ENCODE data around the gene TRPM7. TPM values are rescaled to one million over a fixed set of nuclear protein-coding genes. Genes with fewer than 3 reads are reported as not detected.
"Not testable (repeated sequence)": the region's sequence is repeated elsewhere in the genome, so short reads cannot be mapped to it uniquely, and the experiment has no call there.

Gene TRPM7
- total RNA-seq, 1 donor from 2014 or later, result 53.3 TPM

DNA sequence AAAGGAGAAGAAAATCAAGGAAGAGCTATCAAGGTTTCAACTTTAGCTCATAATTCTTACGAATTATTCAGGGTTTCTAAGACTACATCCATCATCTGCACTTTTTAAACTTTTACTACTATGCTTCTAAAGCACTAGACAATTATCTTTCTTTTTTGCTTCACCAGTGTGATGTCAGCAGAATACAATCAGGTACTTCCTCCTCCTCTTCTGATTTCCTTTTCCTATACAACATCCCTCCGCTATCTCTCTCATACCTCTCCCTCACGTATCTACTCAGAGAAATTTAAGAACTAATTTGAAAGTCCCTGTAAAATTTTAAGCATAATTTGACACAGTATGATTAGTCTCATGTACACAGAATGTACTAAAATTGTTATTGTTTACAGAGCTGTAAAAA, 92.8 kb downstream of the TRPM7 start:
- no peak overlapping the region for H3K4me3 ChIP-seq
- no peaks in the 10 kb centered on the region for H3K9me3 ChIP-seq
- DNase-seq (ENCODE audit: extremely low spot score in 2 of 2), result no peak
- H3K4me1 ChIP-seq, result no peaks in the 10 kb centered on the region
- H3K27ac ChIP-seq, result no peak overlapping the region
- intact Hi-C loops (cut with DNase I), result no loop called here
- H3K36me3 ChIP-seq, result peaks cover 0 to 80% of the 10 kb centered on the region in 2 donors
- TF ChIP-seq, protein P1, sequence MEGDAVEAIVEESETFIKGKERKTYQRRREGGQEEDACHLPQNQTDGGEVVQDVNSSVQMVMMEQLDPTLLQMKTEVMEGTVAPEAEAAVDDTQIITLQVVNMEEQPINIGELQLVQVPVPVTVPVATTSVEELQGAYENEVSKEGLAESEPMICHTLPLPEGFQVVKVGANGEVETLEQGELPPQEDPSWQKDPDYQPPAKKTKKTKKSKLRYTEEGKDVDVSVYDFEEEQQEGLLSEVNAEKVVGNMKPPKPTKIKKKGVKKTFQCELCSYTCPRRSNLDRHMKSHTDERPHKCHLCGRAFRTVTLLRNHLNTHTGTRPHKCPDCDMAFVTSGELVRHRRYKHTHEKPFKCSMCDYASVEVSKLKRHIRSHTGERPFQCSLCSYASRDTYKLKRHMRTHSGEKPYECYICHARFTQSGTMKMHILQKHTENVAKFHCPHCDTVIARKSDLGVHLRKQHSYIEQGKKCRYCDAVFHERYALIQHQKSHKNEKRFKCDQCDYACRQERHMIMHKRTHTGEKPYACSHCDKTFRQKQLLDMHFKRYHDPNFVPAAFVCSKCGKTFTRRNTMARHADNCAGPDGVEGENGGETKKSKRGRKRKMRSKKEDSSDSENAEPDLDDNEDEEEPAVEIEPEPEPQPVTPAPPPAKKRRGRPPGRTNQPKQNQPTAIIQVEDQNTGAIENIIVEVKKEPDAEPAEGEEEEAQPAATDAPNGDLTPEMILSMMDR (IDR thresholded peaks at IDR 0.05), result no peak
- TF ChIP-seq POLR2AphosphoS5 (IDR thresholded peaks at IDR 0.05; ENCODE audit: insufficient read depth in 1 of 2, low read depth in 1 of 2) (no peak), POLR2A (IDR thresholded peaks at IDR 0.05) (no peak)
- no peaks in the 10 kb centered on the region for H3K27me3 ChIP-seq

DNA sequence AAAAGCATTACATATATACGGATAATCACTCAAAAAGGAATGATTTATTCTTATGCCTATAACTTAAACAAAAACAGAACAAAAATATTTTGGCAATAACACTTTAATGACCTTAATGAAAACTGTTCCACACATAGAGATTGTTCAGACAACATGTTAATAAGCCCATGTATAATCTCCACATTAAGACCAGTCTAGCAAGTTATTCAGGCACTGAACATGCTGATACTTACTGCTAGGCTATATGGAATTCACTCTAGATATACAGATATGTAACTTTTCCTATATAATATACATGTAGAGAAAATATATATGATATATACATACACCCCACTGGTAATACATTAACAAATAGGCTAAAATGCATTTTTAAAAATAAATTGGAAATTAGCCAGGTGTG, 96.3 kb downstream of the TRPM7 start:
- DNase-seq (ENCODE audit: extremely low spot score in 2 of 2), result no peak
- H3K36me3 ChIP-seq, result peaks cover 0 to 74% of the 10 kb centered on the region in 2 donors
- intact Hi-C loops (cut with DNase I), result no loop called here
- no peaks in the 10 kb centered on the region for H3K9me3 ChIP-seq
- H3K4me1 ChIP-seq, result no peaks in the 10 kb centered on the region
- H3K4me3 ChIP-seq, result no peak overlapping the region
- H3K27me3 ChIP-seq, result no peaks in the 10 kb centered on the region
- TF ChIP-seq POLR2A (IDR thresholded peaks at IDR 0.05) (no peak), POLR2AphosphoS5 (IDR thresholded peaks at IDR 0.05; ENCODE audit: insufficient read depth in 1 of 2, low read depth in 1 of 2) (no peak)
- TF ChIP-seq, protein P1 (IDR thresholded peaks at IDR 0.05), result no peak
- H3K27ac ChIP-seq, result no peak overlapping the region

DNA sequence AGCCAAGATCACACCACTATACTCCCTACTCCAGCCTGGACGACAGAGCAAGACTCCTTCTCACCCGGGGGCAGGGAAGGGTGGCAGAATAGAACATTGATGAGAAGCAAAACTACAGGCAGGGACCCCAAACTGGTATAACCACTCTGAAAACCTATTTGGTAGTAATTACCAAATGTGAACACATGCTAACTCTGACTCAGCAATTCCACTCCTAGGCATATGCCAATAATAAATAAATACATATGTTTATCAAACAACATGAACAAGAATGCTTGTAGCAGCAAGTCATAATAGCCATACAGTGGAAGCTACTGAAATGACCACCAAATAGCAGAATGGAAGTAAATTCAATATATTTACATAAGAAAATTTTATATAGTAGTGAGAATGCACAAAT, 109.1 kb downstream of the TRPM7 start:
- Histone ChIP-seq H3K36me3 (peaks cover 0 to 64% of the 10 kb centered on the region in 2 donors), H3K4me1 (no peaks in the 10 kb centered on the region), H3K9me3 (no peaks in the 10 kb centered on the region), H3K4me3 (no peak overlapping the region), H3K27me3 (no peaks in the 10 kb centered on the region), H3K27ac (no peak overlapping the region)
- DNase-seq (ENCODE audit: extremely low spot score in 2 of 2), result no peak
- intact Hi-C loops (cut with DNase I), result no loop called here
- TF ChIP-seq, protein P1 (IDR thresholded peaks at IDR 0.05), result no peak
- TF ChIP-seq POLR2AphosphoS5 (IDR thresholded peaks at IDR 0.05; ENCODE audit: insufficient read depth in 1 of 2, low read depth in 1 of 2) (no peak), POLR2A (IDR thresholded peaks at IDR 0.05) (no peak)

DNA sequence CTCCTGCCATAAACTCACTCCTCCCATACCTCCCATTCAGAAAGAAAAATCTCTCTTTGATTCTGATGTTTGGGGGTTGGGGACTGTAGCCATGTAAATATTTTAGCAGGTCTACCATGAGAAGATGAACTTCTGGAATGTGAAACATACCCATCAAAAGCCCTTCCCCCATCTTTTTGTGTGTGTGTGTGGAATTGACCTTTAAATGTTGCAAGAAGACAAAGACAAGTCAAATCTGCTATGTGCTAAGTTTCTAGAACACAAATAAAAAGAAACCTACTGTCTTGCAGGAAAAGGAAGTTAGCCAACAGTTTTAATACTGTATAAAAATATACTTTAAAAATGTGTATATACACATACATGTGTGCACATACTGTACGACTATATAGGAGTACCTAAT, 110.4 kb downstream of the TRPM7 start:
- peaks cover 0 to 60% of the 10 kb centered on the region in 2 donors for H3K36me3 ChIP-seq
- no peak overlapping the region for H3K4me3 ChIP-seq
- no peak for DNase-seq (ENCODE audit: extremely low spot score in 2 of 2)
- H3K9me3 ChIP-seq, result no peaks in the 10 kb centered on the region
- H3K27me3 ChIP-seq, result no peaks in the 10 kb centered on the region
- TF ChIP-seq, protein P1 (IDR thresholded peaks at IDR 0.05), result no peak
- no peak for TF ChIP-seq POLR2AphosphoS5 (IDR thresholded peaks at IDR 0.05; ENCODE audit: insufficient read depth in 1 of 2, low read depth in 1 of 2)
- TF ChIP-seq POLR2A (IDR thresholded peaks at IDR 0.05), result no peak
- intact Hi-C loops (cut with DNase I), result no loop called here
- H3K4me1 ChIP-seq, result no peaks in the 10 kb centered on the region
- no peak overlapping the region for H3K27ac ChIP-seq

DNA sequence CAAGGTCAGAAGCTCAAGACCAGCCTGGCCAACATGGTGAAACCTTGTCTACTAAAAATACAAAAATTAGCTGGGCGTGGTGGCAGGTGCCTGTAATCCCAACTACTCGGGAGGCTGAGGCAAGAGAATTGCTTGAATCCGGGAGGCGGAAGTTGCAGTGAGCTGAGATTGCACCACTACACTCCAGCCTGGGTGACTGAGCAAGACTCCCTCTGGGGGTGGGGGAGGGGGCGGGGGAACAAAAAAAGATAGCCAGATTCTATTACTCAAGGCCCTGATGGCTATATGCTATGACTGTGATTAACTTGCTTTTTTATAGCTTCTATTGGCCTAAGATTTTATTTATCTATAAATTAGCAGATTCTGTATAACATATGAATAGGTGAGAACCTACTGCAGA, 112.8 kb downstream of the TRPM7 start:
- H3K27ac ChIP-seq; H3K9me3 ChIP-seq; H3K4me3 ChIP-seq; H3K27me3 ChIP-seq; H3K4me1 ChIP-seq; DNase-seq (ENCODE audit: extremely low spot score in 2 of 2); intact Hi-C loops (cut with DNase I): not testable (repeated sequence)
- H3K36me3 ChIP-seq, result peaks cover 0 to 64% of the 10 kb centered on the region in 2 donors

DNA sequence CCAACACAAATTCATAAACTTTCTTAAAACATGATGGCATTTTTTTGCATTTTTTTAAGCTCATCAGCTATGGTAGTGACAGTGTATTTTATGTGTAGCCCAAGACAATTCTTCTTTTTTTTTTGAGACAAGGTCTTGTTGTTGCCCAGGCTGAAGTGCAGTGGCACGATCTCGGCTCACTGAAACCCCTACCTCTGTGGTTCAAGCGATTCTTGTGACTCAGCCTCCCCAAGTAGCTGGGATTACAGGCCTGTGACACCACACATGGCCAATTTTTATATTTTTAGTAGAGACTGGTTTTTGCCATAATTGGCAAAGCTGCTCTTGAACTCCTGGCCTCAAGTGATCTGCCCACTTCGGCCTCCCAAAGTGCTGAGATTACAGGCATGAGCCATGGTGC, 122.8 kb downstream of the TRPM7 start:
- DNase-seq (ENCODE audit: extremely low spot score in 2 of 2), result no peak
- H3K27ac ChIP-seq, result no peak overlapping the region
- intact Hi-C loops (cut with DNase I), result no loop called here
- TF ChIP-seq POLR2AphosphoS5 (IDR thresholded peaks at IDR 0.05; ENCODE audit: insufficient read depth in 1 of 2, low read depth in 1 of 2), result no peak
- TF ChIP-seq, protein P1 (IDR thresholded peaks at IDR 0.05), result no peak
- TF ChIP-seq POLR2A (IDR thresholded peaks at IDR 0.05), result no peak
- H3K9me3 ChIP-seq, result no peaks in the 10 kb centered on the region
- no peaks in the 10 kb centered on the region for H3K4me1 ChIP-seq
- peaks cover 0 to 26% of the 10 kb centered on the region in 2 donors for H3K36me3 ChIP-seq
- no peak overlapping the region for H3K4me3 ChIP-seq
- no peaks in the 10 kb centered on the region for H3K27me3 ChIP-seq
